ELR (cell line): Measurements from ENCODE around the gene CADM3.
A peak's percentile ranks its signal among the peaks of the same experiment; 100 is the strongest.

Experiments
- DNase-seq: peaks from one replicate; pipeline ENCODE4 v3.0.0-alpha.2; 2015; ENCODE audit warnings: low read depth

The CADM3 gene, protein sequence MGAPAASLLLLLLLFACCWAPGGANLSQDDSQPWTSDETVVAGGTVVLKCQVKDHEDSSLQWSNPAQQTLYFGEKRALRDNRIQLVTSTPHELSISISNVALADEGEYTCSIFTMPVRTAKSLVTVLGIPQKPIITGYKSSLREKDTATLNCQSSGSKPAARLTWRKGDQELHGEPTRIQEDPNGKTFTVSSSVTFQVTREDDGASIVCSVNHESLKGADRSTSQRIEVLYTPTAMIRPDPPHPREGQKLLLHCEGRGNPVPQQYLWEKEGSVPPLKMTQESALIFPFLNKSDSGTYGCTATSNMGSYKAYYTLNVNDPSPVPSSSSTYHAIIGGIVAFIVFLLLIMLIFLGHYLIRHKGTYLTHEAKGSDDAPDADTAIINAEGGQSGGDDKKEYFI

DNA sequence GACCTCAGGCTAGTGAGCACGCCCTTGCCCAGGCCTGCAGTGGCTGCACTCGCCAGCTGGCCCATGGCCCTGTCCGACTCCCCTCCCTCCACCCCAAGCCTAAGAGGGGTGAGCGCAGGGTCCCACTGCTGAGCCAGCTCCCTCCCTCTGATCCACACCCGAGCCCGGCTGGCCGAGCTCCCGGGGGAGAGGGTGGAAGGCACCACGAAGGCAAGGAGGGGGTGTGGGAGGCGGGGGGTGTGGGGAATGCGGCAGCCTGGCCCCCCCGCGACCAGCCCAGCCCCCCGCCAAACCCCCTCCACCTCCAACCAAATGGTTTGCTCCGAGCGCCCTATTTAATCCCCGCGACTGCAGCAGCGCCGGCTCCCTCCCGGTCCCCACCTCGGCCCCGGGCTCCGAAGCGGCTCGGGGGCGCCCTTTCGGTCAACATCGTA lies at the start of gene CADM3:
CADM3 (plus strand) TSS at position 362 of the 434 bp plus-strand sequence. CDS start 151 bp downstream, outside the sequence.
- no peak for DNase-seq

DNA sequence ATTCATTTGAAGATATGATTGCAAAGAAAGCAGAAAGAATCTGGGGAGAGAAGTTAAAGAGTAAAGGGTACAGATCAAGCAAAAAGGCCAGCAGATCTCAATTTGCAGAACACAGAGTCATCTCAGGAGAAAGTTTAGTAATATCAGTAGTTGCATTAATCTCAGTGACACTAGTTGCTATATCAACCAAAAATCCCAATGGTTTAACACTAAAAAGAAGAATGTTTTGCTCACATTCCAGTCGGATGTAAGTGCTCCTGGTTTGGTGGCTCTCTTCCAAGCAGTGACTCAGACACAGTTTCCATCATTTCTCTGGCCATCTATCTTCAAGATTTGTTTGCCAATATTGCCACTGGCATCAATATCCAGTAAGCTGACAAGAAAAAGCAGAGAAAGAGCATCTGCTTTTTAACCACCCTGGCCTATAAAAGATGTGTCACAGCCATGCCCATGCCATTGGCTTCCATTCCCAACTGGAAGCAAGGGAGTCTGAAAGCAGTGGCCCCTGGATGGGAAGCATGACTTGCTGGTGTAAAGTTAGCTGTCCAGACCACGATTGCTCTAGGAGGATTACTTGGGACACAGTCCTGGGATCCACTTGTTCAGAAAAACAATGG lies 49.3 kb upstream of the CADM3 start:
- peak; percentile 74 for DNase-seq

DNA sequence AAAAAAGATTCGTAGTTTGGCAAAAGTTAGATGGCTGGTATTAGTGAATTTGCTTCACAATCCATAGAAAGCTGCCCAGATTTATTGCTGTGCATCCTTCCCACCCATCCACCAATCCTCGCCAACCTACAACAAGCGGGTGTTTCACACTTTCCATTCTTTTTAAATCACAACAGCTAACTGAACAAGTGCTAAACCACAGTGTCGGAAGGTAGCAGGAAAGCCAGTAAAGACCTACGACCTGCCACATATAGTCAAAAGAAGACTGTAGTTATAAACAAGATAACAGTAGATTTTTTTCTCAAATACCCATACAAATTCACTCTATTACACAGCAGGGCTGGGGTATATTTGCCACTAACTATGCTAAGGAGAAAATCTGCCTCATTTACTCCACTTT lies 47.8 kb upstream of the CADM3 start:
- DNase-seq = no peak

DNA sequence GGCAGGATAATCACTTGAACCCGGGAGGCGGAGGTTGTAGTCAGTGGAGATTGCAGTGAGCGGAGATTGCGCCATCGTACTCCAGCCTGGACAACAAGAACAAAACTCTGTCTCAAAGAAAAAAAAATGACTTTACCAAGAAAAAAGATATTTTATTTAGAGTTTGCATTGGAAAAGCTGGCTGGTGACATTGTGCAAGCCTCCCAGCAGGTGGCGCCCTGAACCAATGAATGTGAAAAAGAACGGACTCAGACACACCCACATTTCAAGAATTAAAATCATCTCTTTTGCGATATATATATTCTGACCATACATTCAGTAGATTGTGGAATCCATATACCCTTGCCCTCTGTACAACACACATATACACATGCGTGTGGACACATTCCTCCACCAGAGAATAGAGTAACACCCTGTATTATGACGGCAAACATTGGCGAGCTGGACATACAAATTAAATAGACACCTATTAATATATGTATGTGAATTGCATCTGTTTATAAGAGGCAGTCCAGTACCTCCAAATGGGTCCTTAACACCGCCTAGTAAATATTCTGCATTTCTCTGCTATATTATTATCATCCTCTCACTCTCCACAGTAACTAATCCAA lies 39.0 kb upstream of the CADM3 start:
- peak; percentile 75 for DNase-seq

GRCh38 chr1:159140474-159140873 lies 30.9 kb upstream of the CADM3 start:
- DNase-seq = no peak

DNA sequence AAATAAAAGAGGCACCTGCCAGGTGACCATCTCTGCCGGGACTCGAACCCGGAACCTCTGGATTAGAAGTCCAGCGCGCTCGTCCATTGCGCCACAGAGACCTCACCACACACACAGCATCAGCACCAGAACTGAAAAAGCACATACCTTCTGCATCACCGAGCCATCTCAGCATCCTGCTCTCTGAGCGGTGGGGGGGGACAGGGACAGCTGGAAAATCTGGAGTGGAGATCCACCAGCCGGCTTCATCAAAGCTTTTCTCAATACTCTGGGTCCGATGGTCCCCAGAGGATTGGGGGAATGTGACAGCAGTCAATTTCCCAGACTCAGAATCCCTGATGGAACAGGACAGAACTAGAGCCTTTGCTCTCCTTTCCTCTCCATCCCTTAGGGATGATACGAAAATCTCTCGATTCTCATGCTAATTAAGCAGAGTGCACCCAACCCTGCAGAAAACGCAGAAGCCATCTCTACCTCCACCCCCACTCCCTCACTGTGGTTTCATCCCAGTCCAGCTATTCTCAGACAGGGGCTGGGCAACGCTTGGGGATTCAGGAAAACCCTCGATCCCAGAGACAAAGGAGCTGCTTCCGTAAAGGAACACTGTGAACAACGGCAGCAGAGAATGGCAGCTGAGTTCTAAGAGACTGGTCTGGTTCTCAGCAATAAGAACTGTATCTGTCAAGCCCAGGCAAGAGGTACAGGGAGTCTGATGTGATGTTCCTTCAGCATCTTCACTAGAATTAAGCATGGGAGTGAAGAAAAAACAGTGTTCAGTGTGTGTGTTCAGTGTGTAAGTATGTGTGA lies 29.6 kb upstream of the CADM3 start:
- peak; percentile 79 for DNase-seq

DNA sequence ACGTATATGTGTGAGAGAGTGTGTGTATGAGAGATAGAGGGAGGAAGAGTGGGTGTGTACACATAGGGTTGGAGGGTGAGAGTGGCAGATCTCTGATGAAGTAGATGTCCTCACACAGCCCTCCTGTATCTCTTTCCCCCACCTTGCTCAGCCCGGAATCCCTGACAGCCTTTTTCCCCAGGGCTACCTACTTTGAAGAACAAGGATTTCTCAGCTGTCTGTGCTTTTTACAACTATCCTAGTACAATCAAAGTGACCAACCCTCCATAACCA lies 29.1 kb upstream of the CADM3 start:
- no peak for DNase-seq

DNA sequence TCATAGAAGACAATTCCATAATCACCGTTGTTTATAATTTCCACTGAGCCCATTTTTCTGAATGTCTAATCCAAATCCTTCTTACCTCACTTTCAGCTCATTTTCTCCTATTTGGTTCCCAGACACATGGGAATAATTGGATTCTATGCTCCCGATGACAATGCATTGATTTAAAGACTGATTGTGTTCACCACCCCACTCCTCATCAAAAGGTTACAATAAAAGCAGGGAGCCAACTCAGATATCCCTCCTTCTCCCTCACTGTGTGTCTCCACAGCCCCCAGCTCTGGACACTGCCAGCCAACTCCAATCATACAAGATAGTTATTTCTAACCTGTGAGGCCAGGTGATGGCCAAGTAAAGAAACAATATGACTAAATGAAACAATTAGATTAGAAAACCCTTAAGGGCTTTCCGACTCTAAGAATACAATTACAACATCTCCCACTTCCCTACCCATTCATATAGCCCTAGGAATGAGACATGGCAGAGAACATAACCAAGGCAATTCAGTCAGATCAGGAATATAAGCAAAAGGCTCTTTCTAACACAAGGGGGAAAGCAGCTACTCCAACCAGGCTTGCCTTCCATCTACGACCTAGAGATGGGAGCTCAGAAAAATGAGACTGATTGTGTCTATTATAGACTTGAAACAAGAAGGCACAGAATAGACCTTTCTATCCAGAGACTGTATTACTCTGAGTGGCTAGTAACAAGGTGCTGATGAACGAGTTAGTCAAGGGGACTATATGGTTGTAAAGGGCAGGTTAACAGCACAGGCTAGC lies 28.5 kb upstream of the CADM3 start:
- DNase-seq = no peak

DNA sequence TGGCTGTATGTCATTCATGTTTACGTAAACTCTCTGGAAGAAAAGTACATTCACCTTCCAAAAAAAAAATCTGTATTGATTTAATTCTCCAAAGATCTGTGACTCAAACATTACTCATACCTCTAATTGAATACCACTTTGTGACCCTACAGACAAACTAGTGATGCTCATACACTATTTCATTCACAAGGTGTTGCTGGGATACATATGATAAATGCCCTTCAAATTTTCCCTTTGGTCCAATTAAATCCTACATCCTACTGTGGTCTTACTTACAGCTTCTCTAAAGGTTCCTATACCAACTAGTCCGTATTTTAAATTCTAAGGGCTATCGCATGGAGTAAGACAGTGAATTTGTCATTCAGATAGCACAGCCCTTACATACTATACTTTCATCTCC lies 26.8 kb upstream of the CADM3 start:
- peak; percentile 25 for DNase-seq

GRCh38 chr1:159146980-159147379 lies 24.4 kb upstream of the CADM3 start:
- DNase-seq = no peak

DNA sequence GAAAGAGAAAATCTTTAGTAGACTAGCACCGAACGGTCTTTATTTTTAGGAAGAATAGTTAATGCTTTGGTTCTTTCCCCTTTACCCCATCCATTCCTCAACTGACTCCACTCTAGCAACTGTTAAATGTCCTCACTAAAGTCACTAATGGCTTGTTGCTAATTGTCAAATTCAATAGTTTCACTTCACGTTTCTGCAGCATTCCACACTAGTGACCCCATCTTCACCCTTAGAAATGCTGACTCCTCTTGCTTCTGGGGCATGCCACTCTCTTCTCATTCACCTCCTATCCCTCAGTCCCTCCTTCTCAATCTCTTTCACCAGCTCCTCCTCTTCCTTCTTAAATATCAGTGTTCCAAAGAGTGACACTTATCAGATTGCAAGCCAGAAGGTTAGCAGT lies 19.4 kb upstream of the CADM3 start:
- DNase-seq = no peak

DNA sequence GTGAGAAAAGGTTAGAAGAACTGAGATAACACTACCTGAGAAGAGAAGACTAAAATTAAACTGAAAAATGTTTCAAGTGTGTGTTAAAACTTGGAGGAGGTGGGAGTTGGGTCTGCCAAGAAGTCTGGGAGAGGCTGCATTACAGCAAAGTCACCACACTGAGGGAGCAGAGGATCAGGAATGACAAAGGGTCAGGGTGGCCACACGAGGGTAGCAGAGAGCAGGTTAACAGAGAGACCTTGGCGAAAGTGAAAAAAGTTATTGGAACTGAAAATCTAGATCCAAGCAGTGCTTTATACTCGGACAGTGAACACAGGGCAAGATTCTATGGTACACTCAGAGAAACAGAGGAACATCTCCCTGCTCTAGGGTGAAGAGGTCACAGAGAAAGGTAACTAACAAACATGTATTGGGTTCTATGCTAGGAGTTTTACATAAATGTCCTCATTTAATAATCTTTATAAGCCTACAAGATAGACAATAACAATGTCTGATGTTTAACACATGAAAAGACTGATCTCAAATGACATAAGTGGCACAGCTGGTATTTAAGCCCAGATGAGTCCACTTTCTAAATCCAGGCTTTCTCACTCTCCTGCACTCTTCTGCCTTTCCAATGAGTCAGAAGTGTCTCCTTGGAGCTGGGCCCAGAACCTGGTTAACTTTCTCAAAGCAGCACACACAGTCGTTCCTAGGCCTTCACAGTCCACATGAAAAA lies 10.3 kb upstream of the CADM3 start:
- peak; percentile 82 for DNase-seq

DNA sequence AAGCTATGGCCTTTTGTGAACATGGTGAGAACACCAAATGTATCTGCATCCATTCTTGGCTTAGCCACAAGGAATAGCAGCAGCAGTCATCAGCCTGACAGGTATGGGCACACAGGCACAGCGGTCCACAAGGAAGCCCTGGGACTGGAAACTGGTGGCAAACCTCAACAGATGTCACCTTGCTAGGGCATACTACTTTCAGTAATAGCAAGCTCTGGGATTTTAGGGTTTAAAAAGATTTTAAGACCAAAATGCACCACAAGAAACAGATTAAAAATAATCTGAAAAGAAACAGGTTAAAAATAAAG lies 9.7 kb upstream of the CADM3 start:
- DNase-seq = no peak

GRCh38 chr1:159162516-159163265 lies 8.7 kb upstream of the CADM3 start:
- DNase-seq = no peak

DNA sequence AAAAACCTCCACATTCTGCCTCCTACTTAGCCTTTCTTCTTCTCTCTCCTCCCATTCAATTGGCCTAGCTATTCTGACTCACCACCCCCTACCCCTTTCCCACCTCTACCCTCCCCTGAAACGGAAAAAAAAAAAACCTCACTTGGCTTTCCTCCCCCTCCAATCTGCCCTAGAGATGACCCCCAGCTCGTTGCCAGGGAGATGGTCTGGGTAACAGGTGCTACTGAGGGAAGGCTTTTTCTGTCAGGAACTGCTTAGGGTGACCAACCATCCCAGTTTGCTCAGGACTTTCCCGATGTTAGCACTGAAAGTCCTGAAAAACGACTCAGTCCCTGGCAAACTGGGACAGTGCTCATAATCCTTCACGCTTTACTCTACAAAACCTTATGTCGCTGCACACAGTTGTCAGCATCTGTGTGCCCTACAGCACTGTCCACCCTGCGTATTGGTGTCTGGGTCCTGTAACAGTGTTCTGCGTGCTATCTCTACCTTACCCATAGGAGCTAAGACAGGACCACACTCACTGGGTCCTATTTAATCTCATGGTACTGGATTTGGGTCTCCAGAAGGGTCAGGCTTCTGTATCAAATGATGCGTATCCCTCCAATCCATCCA lies 7.7 kb upstream of the CADM3 start:
- no peak for DNase-seq

DNA sequence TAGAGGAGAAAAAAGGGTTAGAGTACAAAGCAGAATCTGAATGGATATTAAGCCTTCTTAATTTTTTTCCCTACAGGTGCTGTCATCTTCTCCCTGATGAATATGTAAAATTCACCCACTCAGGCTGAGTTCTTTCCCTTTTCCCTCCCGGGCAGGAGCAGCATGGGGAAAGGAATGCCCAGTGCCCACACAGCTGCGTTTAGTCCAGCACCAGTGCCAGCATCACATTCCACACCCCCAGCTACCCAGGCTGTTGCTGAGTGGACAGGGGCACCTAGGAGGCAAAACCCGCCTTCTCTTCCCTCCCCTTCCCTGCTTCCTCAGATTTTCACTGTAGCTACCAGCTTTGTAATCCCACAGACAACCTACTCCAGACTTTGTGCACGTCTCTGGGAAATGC lies 3.4 kb upstream of the CADM3 start:
- DNase-seq = no peak

DNA sequence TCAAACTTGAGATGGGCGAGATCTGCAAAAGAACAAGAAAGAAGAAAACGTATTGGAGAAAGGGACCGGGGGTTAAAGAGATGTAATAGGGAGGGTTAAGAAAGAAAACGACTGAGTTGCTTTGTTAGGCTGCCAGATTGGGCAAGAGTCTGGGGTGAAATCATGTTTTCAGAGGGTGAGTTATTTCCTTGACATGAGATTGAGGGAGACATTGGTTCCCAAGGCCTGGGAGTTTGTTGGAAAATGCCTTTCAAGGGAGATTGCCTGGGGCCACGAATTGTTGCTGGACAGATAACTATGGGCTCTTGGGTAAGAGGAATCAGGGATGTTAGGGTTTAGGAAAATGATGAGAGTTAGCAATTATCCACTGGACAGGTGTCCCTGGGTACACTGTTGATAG lies 776 bp upstream of the CADM3 start:
- DNase-seq = peak; percentile 42

- DNase-seq = no peak
Observed at GRCh38 chr1:159171688-159172501, 480 bp downstream of the CADM3 start.

DNA sequence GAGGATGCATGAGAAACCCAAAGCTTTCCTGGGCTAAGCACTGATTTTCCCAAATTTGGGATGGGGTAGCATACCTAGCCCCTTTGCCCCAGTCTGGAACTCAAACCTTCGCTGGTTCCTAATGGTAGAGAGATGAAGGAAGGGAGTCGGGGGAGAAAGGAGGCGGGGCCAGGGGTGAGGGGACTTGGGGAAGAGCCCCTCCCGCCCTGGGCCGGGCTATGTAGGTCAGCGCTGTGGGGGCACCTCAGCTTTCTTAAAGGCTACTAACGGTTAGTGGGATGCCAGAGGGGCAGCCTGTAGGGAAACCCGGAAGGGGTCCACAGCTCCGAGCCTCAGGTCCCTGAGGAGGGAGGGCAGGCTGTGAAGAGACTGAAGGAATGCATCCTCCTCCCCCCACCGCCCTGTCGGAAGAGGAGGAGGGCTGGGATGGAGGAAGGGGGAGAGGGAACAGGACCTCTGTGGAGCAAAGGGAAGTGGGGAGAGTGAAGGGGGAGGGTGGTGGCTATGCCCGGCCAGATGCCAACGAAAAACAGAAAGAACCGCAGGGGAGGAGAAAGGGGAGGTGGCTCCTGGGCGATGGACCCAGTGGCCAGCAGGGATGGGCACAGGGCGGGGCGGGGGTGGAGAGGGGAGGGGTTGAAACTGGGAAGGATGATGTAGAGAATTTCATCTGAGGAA lies 1.3 kb downstream of the CADM3 start:
- DNase-seq = no peak
